WI38 (cell line): ENCODE results near the gene QRSL1.

ENCODE experiments used
- H3K4me3 ChIP-seq: 2 replicates; pipeline ENCODE4 v1.5.1; 2011; ENCODE audit warnings: low read depth, mild to moderate bottlenecking, control low read depth, low read length
- CTCF ChIP-seq: IDR thresholded peaks from 2 replicates; pipeline ENCODE4 v1.5.1; 2012; ENCODE audit warnings: low read depth, mild to moderate bottlenecking, control low read depth, low read length

QRSL1 gene

GRCh38 chr6:106617302-106617701 lies 12.1 kb upstream of the QRSL1 start:
- TF ChIP-seq CTCF, result no peak
- H3K4me3 ChIP-seq, result no peak overlapping the region

- no peak for TF ChIP-seq CTCF
These were observed 11.5 kb upstream of the QRSL1 start for GRCh38 chr6:106617857-106618256.

GRCh38 chr6:106618324-106618723 lies 11.1 kb upstream of the QRSL1 start:
- no peak for TF ChIP-seq CTCF
- no peak overlapping the region for H3K4me3 ChIP-seq

More at GRCh38 chr6:106617857-106618256, 11.5 kb upstream of the QRSL1 start:
- H3K4me3 ChIP-seq, result no peak overlapping the region

GRCh38 chr6:106619223-106619622 lies 10.2 kb upstream of the QRSL1 start:
- H3K4me3 ChIP-seq, result no peak overlapping the region
- TF ChIP-seq CTCF, result no peak

- H3K4me3 ChIP-seq, result no peak overlapping the region
- no peak for TF ChIP-seq CTCF
These were observed 8.3 kb upstream of the QRSL1 start for GRCh38 chr6:106620931-106621672.

- TF ChIP-seq CTCF, result no peak
- no peak overlapping the region for H3K4me3 ChIP-seq
These were observed 7.0 kb upstream of the QRSL1 start for GRCh38 chr6:106622412-106622811.

GRCh38 chr6:106623039-106623438 lies 6.3 kb upstream of the QRSL1 start:
- H3K4me3 ChIP-seq, result no peak overlapping the region
- no peak for TF ChIP-seq CTCF
